Measurements from ENCODE around the gene RNASE1. TPM values are rescaled to one million over a fixed set of nuclear protein-coding genes. Genes with fewer than 3 reads are reported as not detected.

The RNASE1 gene
- total RNA-seq, 1 donor from 2014 or later = not detected

DNA sequence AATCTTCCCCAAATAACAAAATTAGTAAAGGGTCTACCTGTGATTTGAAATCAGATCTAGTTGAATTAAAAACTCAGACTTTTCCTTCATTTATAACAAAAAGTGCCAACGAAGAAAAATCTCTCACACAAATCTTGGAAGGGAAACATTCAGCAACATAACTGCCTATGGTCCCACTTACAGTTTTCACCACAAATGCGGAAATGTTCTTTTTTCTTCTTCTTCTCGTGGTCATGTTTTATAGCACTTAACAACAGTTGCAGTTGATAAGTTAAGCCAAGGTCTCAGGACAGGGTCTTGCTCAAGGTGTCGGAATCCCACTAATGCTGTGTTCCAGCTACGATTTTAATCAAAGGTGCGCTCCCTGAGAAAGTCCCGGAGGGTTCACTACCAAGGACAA is 11.5 kb downstream of the RNASE1 start:
- TF ChIP-seq, protein P1, sequence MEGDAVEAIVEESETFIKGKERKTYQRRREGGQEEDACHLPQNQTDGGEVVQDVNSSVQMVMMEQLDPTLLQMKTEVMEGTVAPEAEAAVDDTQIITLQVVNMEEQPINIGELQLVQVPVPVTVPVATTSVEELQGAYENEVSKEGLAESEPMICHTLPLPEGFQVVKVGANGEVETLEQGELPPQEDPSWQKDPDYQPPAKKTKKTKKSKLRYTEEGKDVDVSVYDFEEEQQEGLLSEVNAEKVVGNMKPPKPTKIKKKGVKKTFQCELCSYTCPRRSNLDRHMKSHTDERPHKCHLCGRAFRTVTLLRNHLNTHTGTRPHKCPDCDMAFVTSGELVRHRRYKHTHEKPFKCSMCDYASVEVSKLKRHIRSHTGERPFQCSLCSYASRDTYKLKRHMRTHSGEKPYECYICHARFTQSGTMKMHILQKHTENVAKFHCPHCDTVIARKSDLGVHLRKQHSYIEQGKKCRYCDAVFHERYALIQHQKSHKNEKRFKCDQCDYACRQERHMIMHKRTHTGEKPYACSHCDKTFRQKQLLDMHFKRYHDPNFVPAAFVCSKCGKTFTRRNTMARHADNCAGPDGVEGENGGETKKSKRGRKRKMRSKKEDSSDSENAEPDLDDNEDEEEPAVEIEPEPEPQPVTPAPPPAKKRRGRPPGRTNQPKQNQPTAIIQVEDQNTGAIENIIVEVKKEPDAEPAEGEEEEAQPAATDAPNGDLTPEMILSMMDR (IDR thresholded peaks at IDR 0.05) = no peak
- H3K27ac Mint-ChIP-seq (ENCODE audit: unreplicated experiment) = no peak overlapping the region
- no peak for DNase-seq (ENCODE audit: extremely low spot score, unreplicated experiment)
- no peaks in the 10 kb centered on the region for H3K27me3 Mint-ChIP-seq (ENCODE audit: unreplicated experiment)
- H3K4me3 Mint-ChIP-seq (ENCODE audit: unreplicated experiment) = no peak overlapping the region
- no peaks in the 10 kb centered on the region for H3K9me3 Mint-ChIP-seq (ENCODE audit: unreplicated experiment)
- H3K36me3 Mint-ChIP-seq (ENCODE audit: unreplicated experiment) = no peaks in the 10 kb centered on the region
- no peaks in the 10 kb centered on the region for H3K4me1 Mint-ChIP-seq (ENCODE audit: unreplicated experiment)

DNA sequence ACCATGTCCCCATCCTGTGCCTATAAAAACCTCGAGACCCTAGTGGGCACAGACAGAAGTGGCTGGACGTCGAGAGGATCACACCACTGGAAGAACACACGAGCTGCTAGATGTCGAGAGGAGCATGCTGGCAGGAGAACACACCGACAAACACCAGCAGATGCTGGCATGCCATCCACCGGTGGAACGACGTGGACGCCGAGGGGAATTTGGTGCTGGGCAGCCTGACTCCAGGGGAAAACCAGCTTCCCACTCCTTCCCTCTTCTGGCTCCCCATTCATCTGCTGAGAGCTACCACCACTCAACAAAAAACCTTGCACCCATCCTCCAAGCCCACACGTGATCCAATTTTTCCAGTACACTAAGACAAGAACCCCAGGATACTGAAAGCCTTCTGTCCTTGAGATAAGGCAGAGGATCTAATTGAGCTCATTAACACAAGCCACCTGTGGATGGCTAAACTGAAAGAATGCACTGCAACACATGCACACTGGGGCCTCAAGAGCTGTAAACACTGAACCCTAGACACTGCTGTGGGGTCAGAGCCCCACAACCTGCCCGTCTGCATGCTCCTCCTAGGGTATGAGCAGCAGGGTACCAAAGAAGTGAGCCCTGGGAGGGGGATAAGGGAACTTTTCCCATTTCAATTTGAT is 12.1 kb downstream of the RNASE1 start:
- no peak overlapping the region for H3K4me3 Mint-ChIP-seq (ENCODE audit: unreplicated experiment)
- no peaks in the 10 kb centered on the region for H3K9me3 Mint-ChIP-seq (ENCODE audit: unreplicated experiment)
- TF ChIP-seq, protein P1 (IDR thresholded peaks at IDR 0.05) = no peak
- DNase-seq (ENCODE audit: extremely low spot score, unreplicated experiment) = no peak
- H3K27me3 Mint-ChIP-seq (ENCODE audit: unreplicated experiment) = no peaks in the 10 kb centered on the region
- H3K36me3 Mint-ChIP-seq (ENCODE audit: unreplicated experiment) = no peaks in the 10 kb centered on the region
- no peak overlapping the region for H3K27ac Mint-ChIP-seq (ENCODE audit: unreplicated experiment)
- no peaks in the 10 kb centered on the region for H3K4me1 Mint-ChIP-seq (ENCODE audit: unreplicated experiment)

DNA sequence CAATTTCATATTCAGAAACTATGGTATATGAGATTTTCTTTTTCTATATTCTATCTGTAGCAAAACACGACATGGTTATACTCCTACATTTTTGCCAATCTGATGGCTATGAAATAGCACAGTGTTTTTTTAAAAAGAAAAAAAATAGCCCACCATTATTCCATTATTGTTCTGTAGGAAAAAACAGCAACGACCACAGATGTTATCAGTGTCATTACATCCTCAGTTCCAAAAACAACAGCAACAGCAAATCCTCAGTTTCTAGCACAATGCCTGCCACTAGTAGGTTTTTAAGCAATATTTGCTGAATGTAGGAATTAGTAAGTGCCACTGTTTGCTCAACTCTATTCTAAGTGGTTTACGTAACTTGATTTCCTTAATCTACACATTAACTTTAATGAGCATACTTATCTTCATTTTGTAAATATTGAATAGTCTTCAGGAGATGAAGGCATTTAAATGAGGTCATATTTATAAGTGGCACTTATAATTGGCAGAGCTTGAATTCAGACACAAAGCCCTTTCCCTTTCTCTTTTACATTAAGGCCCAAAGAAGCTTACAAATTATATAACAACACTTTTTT is 13.3 kb downstream of the RNASE1 start:
- Mint-ChIP-seq H3K4me1 (ENCODE audit: unreplicated experiment) (no peaks in the 10 kb centered on the region), H3K27me3 (ENCODE audit: unreplicated experiment) (no peaks in the 10 kb centered on the region), H3K4me3 (ENCODE audit: unreplicated experiment) (no peak overlapping the region), H3K27ac (ENCODE audit: unreplicated experiment) (no peak overlapping the region), H3K36me3 (ENCODE audit: unreplicated experiment) (no peaks in the 10 kb centered on the region), H3K9me3 (ENCODE audit: unreplicated experiment) (no peaks in the 10 kb centered on the region)
- TF ChIP-seq, protein P1 (IDR thresholded peaks at IDR 0.05) = no peak
- no peak for DNase-seq (ENCODE audit: extremely low spot score, unreplicated experiment)

DNA sequence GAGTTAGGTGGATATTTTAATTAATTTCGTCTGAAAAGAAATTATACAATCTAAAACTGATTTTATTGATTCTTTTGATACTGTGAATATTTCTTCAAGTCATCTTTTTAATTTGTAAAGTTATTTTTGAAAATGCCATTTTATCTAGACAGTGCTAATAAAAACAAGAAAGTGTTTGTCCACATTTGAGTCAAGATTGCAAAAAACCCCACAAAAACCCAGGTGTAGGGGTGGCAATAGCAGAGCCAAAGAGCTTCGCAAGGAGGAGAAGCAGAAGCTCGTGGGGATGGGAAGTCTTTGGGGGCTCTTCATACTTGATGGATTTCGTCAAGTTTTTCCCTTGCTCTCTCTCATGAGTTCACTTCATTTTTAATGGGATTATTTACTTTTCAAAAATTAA is 15.6 kb downstream of the RNASE1 start:
- no peak for DNase-seq (ENCODE audit: extremely low spot score, unreplicated experiment)
- Mint-ChIP-seq H3K4me3 (ENCODE audit: unreplicated experiment) (no peak overlapping the region), H3K9me3 (ENCODE audit: unreplicated experiment) (no peaks in the 10 kb centered on the region), H3K27me3 (ENCODE audit: unreplicated experiment) (no peaks in the 10 kb centered on the region), H3K4me1 (ENCODE audit: unreplicated experiment) (no peaks in the 10 kb centered on the region), H3K27ac (ENCODE audit: unreplicated experiment) (no peak overlapping the region), H3K36me3 (ENCODE audit: unreplicated experiment) (no peaks in the 10 kb centered on the region)
- TF ChIP-seq, protein P1 (IDR thresholded peaks at IDR 0.05) = no peak

DNA sequence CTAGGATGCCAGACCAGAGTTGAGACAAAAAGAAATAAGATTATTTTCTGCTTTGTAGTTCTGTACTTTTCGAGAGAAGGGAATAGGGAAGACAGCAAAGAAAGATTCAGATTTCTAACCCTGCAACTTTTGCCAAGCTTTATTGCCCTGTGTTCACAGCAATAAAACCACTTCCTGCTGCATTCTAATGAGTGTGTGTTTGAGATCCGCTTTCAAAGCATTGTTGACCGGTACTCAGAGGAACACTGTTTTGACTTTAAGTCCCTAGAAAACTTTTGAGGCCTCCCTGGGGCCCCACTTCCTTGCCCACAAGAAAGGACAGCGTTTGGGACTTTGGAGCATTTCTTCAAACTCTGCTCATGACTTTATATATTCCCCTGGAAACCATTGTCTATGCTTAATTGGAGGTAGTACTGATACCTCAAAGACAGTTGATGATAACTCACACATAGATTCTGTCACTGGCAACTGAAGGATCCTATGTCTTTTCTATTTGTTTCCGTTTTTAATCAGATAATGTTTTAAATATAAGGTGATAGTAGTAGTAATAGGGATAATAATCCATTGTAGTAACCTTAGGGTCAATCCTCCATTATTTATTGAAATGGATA is 20.3 kb downstream of the RNASE1 start:
- TF ChIP-seq, protein P1 (IDR thresholded peaks at IDR 0.05) = no peak
- Mint-ChIP-seq H3K4me3 (ENCODE audit: unreplicated experiment) (no peak overlapping the region), H3K9me3 (ENCODE audit: unreplicated experiment) (no peaks in the 10 kb centered on the region), H3K36me3 (ENCODE audit: unreplicated experiment) (no peaks in the 10 kb centered on the region), H3K4me1 (ENCODE audit: unreplicated experiment) (no peaks in the 10 kb centered on the region), H3K27me3 (ENCODE audit: unreplicated experiment) (no peaks in the 10 kb centered on the region), H3K27ac (ENCODE audit: unreplicated experiment) (no peak overlapping the region)
- DNase-seq (ENCODE audit: extremely low spot score, unreplicated experiment) = no peak

Data from osteocyte (in vitro differentiated cells).